Activated effector memory CD4-positive, alpha-beta T cell treated with anti-CD3 and anti-CD28 coated beads, Interleukin-2, amount 50 U/mL, for 16 hours (primary cell): ENCODE results near the gene LDLRAD3.
"Not testable (repeated sequence)": the region's sequence is repeated elsewhere in the genome, so short reads cannot be mapped to it uniquely, and the experiment has no call there.

Experiments
- DNase-seq: peaks from one replicate; pipeline ENCODE4 v3.0.0-alpha.2; 2020

Gene LDLRAD3

DNA sequence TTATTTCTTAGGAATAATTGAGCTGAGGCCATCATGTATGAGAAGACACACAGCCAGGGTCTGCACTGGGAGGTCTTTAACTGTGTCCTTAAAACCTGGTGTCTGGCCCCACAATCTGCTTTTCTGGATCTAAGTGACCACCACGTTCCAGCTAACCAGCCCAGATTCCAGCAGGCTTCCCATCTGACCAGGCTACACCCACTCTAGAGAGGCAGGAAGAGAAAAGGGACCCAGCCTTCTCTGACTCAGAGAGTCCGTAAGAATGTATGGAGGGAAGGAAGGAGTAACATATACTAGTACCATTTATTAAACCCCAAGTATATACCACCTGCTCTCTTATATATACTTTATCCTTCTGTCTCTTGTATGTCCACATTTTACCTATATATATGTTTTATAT, 80.1 kb downstream of the LDLRAD3 start:
- DNase-seq, result no peak

DNA sequence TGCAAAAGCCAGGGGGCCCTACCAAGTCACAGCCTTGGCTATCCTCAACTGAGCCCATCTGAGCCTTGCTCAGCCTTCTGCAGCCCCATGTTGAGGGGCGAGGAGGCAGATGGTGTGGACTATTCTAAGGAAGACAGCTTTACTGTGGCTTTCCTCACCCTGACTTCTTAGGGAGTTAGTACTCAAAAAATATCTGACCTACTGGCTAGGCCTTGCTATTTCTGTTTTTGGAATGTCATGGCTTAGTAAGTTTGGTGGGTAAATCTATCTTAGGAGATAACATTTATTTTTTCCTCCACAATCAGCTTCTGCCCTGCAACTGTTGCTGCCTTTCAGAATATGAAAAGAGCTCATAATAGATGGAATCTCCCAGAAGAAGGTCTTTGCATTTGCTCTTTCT, 80.9 kb downstream of the LDLRAD3 start:
- no peak for DNase-seq

DNA sequence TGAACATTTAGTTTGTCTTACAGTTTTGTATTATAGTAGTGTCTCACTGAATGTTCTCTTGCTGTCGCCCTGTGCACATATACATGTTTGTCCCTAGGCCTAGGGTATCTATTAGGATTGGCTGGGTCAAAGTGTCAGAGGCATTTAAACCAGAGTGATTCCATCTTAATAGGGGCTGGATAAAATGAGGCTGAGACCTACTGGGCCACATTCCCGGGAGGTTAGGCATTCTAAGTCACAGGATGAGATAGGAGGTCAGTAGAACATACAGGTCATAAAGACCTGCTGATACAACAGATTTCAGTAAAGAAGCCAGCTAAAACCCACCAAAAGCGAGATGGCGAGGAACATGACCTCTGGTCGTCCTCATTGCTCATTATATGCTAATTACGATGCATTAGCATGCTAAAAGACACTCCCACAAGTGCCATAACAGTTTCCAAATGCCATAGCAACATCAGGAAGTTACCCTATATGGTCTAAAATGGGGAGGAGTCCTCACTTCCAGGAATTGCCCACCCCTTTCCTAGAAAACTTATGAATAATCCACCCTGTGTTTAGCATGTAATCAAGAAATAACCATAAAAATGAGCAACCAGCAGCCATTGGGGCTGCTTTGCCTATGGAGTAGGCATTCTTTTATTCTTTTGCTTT, 82.6 kb downstream of the LDLRAD3 start:
- DNase-seq, result no peak

DNA sequence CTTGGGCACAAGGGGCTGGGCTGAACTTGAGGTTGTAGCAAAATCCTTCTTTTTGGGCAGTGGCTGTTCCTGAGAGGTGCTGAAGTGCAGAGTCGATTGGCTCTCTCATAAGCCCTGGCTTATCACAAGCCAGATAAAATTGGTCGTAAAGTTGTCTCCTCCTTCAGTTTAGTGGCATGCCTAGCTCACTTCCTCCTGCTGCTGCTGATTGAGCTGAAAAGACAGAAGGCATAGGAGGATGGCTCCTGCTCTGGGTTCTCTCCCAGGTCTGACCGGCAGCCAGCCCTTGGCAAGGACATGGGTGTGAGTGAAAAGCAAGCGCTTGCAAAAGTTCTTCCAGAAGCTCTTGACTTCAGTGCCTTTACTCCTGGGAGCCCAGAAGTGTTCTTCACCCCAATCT, 83.9 kb downstream of the LDLRAD3 start:
- DNase-seq, result no peak

GRCh38 chr11:36029616-36030015, 85.8 kb downstream of the LDLRAD3 start:
- DNase-seq, result no peak

DNA sequence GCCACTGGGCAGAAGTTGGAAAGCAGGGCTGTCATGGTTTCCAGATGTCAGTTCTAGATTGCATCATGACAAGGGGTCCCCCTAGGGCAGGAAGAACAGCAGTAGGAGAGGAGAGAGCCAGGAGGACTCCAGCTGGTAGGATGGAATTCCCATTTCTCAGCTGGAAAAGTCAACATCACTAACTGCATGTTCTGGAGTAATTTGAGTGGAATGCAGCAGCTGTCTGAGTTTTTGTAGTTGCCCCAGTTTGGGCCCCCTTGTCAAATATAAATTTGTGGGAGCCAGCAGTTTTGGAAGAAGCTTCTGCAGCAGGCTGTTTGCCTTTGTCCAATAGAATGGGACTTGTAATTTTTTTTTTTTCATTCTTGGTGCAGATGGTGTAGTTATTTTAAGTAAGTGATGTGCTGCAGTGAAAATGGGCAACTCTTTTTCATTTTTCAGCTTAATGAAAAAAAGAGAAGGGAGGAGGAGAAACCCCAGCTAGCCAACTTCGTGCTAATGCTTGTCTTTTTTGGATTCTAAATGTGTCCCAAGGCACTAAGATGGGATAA, 86.9 kb downstream of the LDLRAD3 start:
- DNase-seq, result no peak

- no peak for DNase-seq
These were observed 89.4 kb downstream of the LDLRAD3 start for GRCh38 chr11:36033082-36033751.

DNA sequence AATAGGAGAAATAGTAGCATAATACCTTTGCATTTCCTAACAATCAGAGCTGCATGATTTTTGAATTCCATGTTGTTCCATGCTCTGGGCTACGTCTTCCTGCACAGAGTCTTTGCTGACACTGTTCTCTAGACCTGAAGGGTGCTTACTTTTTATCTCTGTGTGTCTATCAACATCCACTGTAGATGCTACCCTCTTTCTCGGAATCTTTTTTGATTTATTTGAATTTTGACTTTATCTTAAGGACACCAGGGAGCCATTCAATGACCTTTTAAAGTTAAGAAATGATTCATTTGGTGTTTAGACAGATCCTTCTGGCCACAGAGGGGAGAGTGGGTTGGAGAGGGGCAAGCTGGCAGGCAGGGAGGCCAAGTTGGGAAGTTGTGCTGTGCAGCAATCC, 90.1 kb downstream of the LDLRAD3 start:
- no peak for DNase-seq

DNA sequence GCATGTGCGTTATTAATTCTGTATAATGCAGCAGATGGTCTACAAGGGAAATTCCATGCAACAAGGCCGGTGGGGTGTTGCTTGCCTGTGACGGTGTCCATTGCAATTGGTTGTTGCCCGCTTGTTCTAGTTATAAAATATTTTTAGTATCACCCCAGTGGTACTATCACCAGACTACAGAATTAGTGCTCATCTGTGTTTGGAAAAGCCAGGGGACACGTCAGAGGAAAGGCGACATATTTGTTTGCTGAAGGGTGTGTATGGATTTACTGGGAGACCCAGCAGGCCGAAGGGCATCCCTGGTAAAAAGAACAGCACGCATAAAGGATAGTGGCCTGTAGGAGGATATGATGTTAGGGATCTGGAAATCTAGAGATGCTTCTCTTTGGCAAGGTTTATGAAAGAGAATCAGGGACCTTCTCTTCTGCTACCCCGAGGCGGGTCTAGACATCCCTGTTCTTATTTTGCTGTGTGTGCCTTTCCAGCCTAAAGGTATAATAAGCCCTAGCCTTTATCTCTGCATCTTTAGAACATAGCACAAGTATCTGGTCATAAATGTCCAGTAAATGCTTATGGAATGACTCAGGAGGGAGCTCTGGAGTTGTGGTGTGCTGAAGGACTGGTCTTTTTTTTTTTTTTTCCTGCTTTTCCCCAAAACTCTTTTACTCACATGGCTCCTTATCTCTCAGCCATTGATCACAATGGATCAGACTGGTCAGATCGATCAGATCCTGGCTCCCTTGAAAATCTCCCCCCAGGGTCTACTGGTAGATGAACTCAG, 90.9 kb downstream of the LDLRAD3 start:
- no peak for DNase-seq

GRCh38 chr11:36035454-36035853, 91.6 kb downstream of the LDLRAD3 start:
- DNase-seq, result no peak

GRCh38 chr11:36035999-36036398, 92.1 kb downstream of the LDLRAD3 start:
- DNase-seq, result no peak

GRCh38 chr11:36037031-36037430, 93.2 kb downstream of the LDLRAD3 start:
- DNase-seq, result no peak

- no peak for DNase-seq
These were observed 94.7 kb downstream of the LDLRAD3 start for GRCh38 chr11:36038541-36038940.

DNA sequence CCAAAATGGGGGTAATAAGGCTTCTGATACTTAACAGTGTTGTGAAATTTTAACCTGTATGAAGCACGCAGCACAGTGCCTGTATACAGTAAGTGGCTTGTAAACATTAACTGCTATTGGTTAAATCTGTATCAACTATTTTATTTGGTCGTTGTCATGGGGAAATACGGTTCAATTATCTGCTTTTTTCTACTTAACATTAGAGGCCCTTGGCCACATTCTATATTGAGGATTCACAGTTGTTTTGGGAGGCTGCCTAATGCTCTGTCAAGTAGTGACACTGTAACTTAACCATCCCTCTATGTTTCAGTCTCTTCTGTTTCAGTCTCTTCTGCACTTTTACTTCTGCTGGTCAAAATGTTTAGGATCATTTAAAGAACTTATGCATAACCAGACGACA, 95.6 kb downstream of the LDLRAD3 start:
- no peak for DNase-seq

DNA sequence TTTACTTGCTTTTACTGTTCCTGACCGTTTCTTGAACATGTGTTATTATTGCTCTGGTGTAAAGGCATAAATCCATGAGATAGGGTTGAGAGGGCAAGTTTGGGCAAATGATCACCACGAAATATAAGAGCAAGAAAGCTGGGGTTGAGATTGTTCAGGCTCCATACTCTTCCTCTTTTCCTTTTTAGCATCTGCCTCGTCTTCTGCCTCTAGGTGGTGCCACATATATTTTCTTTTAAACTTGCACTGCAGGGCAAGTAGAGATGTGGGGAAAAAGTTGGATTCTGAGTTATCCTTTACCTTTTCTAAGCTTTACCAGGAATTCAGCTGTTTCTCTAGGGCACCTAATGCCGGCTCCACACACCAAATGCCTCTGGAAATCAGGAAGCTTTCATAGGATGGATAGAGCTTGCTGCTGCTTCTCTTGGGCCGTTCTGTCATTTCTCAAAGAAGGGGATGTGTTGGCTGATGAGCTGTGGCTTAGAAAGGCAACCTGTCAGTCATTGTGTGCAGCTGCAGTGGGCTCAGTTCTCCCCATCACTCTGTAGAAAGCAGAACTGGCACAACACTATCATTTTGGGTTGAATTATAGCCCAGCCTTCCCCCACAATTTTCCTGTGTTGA, 98.2 kb downstream of the LDLRAD3 start:
- DNase-seq, result no peak

DNA sequence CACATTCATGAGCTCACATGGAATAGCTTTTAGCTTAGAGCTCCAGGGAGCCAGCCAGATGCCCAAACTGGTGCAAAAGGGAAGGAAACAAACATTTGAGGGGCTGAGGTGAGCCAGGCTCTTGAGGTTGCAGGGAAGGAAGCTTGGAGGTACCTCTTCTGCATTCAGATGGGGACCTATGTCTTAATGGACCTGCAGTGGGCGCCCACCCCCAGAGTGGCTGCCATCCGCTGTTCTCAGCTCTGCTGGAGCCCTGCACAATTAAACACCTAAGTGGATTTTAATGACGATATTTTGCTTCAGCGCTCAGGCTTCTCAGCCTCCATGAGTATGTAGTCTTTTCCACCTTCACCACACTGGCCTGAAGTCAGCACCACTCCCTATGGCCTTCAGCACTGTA, 100.8 kb downstream of the LDLRAD3 start:
- DNase-seq, result no peak

DNA sequence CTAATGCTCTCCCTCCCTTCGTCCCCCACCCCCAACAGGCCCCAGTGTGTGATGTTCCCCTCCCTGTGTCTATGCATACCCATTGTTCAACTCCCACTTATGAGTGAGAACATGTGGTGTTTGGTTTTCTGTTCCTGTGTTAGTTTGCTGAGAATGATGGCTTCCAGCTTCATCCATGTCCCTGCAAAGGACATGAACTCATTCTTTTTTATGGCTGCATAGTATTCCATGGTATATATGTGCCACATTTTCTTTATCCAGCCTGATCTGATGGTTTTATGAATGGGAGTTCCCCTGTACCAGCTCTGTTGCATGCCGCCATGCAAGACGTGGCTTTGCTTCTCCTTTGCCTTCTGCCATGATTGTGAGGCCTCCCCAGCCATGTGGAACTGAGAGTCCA, 102.1 kb downstream of the LDLRAD3 start:
- not testable (repeated sequence) for DNase-seq

- DNase-seq, result no peak
These were observed 103.1 kb downstream of the LDLRAD3 start for GRCh38 chr11:36046932-36047331.

DNA sequence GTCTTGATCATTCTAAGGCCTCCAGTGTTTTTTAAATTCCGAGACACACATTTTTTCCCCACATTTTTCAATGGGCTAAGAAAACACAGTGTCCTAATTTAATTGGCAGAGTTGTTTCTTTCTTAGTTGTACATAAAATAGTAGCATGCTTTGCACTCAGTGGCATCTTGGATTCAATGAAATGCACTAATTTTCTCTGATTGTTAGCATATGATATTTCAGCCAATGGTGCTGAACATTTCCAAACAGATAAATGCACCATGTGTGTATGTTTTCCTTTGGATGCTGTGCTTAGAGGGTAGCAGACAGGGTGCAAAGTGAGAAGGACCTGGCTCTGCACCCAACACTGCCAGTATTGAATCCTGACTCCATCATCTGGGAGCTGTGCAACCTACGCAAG, 103.5 kb downstream of the LDLRAD3 start:
- DNase-seq, result no peak

GRCh38 chr11:36048496-36049247, 104.8 kb downstream of the LDLRAD3 start:
- DNase-seq, result no peak

GRCh38 chr11:36051235-36052144, 107.6 kb downstream of the LDLRAD3 start:
- DNase-seq, result no peak
